NCI-H748 treated with DMSO at 0.1 percent for 48 hours (cell line): ENCODE results near the gene NMUR2.

Experiments
- DNase-seq: peaks from one replicate; lab custom pipeline; 2025; lab: John Stamatoyannopoulos, UW

The NMUR2 gene

GRCh38 chr5:152369298-152369697, 35.8 kb downstream of the NMUR2 start:
- DNase-seq, result no peak

GRCh38 chr5:152367554-152367953, 37.5 kb downstream of the NMUR2 start:
- no peak for DNase-seq

- DNase-seq, result no peak
These were observed 38.4 kb downstream of the NMUR2 start for GRCh38 chr5:152366716-152367115.

- no peak for DNase-seq
These were observed 40.2 kb downstream of the NMUR2 start for GRCh38 chr5:152364899-152365298.

GRCh38 chr5:152364172-152364571, 40.9 kb downstream of the NMUR2 start:
- no peak for DNase-seq

- DNase-seq, result peak; percentile 46
These were observed 46.1 kb downstream of the NMUR2 start for GRCh38 chr5:152358861-152359568.

GRCh38 chr5:152356506-152356905, 48.6 kb downstream of the NMUR2 start:
- no peak for DNase-seq

- DNase-seq, result no peak
These were observed 50.0 kb downstream of the NMUR2 start for GRCh38 chr5:152355061-152355460.

GRCh38 chr5:152353001-152353400, 52.1 kb downstream of the NMUR2 start:
- DNase-seq, result no peak

- peak; percentile 90 for DNase-seq
These were observed 55.2 kb downstream of the NMUR2 start for GRCh38 chr5:152349683-152350526.
